Left lobe of liver (tissue), 2 donors: ENCODE results near the gene TSSK2. TPM values are rescaled to one million over a fixed set of nuclear protein-coding genes. Genes with fewer than 3 reads are reported as not detected.

Source experiments
- ATAC-seq: fragments of 200-7000 bp; cut with Tn5 transposase; one replicate; pipeline ENCODE4 v1.9.1; 2020; ENCODE audit warnings: mild to moderate bottlenecking, moderate library complexity
- DNase-seq: peaks from one replicate; pipeline ENCODE4 v3.0.0-alpha.2; 2020; ENCODE audit warnings: low spot score
- total RNA-seq: library from RNA; stranded (reverse); gene quantifications from one replicate; pipeline ENCODE4 v1.2.1, GENCODE V29; 2021
- donor health status: DM: no; HTN: no; CAD: no; lungs with moderate emphysema.
- donor health status: DM: no; HTN: yes; CAD: no.

Gene TSSK2
- total RNA-seq, 1 donor from 2014 or later = not detected

- DNase-seq (no peak), ATAC-seq (peak; percentile 38)
Observed at GRCh38 chr22:19105867-19106802, 25.0 kb upstream of the TSSK2 start.

DNA sequence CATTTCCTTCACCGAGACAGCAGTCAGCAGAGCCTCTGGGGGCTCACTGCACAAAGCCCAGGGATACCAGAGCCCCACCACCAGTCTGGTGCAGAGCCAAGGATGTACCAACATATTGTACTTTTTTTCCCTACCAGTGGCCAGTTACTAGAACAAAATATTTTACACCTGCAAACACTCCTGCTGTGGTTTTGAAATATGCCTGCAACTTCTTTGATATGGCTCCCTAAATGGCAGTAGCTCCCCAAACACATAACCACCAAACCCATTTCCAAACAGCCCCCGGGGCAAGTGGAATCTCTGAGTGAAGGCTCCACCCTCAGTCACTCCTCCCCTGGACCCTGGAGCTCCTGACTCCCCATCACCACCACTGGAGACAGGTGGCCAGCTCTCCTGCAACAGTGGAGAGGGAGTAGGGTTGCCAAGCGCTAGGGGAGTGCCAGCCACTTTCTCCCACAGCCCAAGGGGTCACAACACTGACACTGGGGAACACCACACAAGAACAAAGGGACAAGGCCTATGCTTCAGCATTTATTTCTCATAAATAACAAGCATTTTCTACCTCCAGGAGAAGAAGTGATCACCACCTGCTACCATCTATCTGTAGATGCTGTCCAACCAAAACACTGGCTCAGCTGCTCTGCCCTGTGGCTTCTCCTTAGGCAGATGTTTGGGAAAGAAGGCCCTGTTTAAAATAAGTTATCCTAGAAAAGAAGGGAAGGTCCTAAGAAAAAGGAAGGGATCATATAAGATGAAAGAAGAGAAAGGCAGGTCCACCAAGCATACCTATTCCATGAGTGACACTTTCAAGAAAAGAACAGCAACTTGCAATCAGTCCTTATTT lies 24.0 kb upstream of the TSSK2 start:
- ATAC-seq = no peak
- DNase-seq = no peak

DNA sequence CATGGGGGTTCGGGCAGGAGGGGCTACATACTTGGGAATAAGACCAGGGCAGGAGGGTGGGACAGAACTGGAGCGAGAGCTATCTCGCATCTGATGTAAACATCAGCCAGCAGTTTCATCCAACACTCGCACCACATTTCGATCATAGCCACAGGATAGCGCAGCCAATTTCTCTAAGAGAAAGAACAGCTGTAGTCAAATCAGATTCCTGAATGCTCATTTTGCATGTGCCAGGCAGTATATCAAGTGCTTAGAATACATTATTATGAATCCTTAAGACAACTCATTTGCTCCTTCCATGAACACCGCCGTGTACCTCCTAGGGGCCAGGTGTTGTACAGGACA lies 23.4 kb upstream of the TSSK2 start:
- DNase-seq (no peak), ATAC-seq (no peak)

GRCh38 chr22:19108807-19109197 lies 22.3 kb upstream of the TSSK2 start:
- ATAC-seq (no peak), DNase-seq (no peak)

GRCh38 chr22:19109198-19110063 lies 21.7 kb upstream of the TSSK2 start:
- ATAC-seq (peak; percentile 89), DNase-seq (no peak)

DNA sequence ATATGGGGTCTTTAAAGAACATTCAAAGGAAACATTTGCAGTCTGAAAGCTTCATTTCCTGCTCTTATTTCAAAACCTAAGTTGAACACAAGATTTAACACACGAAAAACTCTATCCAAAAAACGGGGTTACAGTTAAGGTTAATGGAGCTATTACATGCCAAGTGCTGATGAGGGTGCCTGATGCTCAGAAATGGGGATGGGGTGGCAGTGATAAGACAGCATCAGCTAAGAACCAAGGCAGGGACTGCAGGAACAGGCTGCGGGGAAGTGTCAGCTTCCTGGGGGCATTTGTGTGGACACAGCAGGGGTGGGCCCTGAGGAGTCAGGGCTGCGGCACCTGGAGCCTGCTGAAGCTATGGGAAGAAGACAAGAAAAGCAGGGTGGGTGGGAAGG lies 21.0 kb upstream of the TSSK2 start:
- no peak for ATAC-seq
- DNase-seq = no peak

GRCh38 chr22:19110646-19111045 lies 20.5 kb upstream of the TSSK2 start:
- ATAC-seq = no peak
- DNase-seq = no peak

GRCh38 chr22:19111140-19111539 lies 20.0 kb upstream of the TSSK2 start:
- no peak for DNase-seq
- ATAC-seq = no peak

DNA sequence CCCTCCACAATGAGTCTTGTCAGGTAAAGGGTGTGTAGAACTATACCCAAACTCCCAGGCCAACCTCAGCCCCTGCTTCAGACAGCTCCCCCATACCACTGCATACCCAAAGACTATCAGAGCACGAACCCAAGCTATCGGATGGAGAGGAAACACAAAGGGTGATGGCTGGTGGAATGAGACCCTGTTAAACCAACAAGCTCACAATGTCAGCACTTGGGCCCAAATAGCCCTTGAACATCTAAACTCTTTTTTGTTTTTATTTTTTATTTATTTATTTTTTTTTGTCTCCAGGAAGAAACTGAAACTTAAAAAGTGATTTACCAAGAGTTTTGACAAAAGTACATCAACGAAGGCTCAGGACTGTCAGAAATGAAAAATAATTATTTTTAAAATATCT lies 19.5 kb upstream of the TSSK2 start:
- ATAC-seq (no peak), DNase-seq (no peak)

DNA sequence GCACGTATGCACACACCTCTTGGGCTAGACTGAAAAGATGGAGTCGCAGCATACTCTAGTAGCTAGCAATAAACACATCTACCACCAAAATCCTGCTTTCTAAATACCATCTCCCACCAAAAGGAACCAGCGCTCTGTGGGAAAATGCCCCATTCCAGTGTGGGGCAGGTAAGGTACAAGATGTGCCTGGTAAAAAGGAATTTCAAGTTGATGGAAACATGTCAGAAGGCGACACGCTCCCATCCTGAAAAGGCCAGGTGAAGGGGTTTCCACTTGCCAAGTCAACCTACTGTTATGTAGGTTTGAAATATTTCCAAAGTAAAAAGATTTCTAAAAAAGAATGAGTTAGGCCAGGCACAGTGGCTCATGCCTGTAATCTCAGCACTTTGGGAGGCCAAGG lies 17.7 kb upstream of the TSSK2 start:
- no peak for ATAC-seq
- DNase-seq = no peak

- peak; percentile 61 for DNase-seq
- ATAC-seq = peak; percentile 82
Observed at GRCh38 chr22:19114984-19115552, 16.0 kb upstream of the TSSK2 start.

- DNase-seq (no peak), ATAC-seq (peak; percentile 13)
Observed at GRCh38 chr22:19115628-19116027, 15.5 kb upstream of the TSSK2 start.

- ATAC-seq (no peak), DNase-seq (no peak)
Observed at GRCh38 chr22:19117111-19117512, 14.0 kb upstream of the TSSK2 start.

DNA sequence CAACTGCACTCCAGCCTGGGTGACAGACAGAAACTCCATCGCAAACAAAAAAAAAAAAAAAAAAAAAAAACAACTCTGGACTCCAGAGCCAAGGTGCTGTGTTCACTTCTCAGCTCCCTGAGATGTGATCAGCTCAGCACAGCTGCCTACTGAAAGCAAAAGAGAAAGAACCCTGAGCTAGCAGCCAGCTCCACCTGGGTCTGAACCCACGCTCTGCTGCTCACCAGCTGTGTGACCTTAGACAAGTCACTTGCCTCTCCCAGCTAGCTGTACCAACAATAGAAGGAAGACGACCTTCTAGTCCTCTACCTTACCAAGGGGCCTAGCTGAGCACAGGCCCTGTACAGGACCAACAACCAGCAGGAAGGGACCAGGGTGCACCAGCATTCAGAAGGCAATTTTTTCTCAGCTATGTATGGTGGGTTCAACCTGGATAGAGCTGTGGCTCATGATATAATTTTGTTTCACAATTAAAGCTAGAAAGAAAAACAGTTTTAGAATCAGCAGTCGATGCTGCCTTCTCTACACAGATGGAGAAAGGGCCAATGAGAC lies 12.7 kb upstream of the TSSK2 start:
- ATAC-seq (no peak), DNase-seq (no peak)

GRCh38 chr22:19119949-19120348 lies 11.2 kb upstream of the TSSK2 start:
- DNase-seq (no peak), ATAC-seq (no peak)

DNA sequence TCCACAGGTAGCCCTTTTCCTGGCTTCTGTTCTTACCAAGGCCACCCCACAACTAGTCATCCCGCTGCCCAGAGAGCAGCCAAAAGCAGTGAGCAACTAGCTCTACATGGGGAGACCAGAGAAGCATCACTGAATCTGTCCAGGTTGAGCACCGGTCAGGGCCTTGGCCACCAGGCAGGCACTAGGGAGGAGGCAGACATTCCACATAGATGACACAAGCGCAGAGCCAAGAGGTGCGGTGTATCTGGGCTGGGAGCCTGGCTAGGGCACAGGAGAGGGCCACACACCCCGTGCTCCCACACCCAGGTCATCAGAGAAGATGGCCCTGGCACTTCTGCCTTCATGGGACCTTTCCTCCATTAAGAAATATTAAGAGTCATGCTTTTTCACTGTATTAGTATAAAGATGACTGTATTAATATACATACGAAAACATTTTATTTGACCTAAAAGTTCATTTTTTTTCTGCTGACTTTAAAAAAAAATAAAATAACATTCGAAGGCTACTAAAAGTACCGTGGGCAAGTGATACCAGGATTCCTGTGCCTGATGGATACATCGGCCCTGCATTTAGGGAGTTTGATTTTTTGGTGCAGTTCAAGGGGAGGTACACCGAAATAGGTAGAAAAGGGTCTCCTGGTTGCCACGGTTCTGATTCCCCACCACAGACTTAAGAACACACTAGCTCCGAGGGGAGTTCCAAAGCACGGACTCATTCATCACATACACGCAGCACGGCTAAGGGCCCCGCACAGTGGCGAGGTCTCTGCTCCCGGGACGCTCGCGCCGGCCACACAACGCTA lies 10.1 kb upstream of the TSSK2 start:
- DNase-seq (peak; percentile 72), ATAC-seq (peak; percentile 57)

DNA sequence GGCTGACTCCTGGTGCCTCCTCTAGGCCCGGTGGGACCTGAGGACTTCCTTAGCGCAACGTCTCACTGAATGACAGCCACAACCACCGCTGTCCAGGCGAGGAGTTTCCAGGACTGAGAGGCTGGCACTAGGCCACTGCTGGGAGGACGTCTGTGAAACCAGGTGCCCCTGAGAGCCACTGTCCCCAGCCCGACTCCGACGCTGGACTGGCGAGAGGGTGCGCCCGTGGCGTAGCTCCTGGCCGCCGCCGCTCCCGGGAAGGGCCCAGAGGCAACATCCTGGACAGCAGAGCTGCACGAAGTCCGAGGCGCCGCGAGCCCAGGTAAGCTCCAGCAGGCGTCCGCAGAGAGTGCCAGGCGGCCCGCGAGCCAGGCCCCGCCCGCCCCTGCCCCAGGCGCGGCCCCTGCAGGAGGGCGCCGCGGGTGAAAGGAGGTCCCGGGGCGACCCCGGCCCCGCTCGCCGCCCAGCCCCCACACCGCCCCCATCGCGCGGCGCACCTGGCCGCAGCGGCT lies 9.4 kb upstream of the TSSK2 start:
- DNase-seq (peak; percentile 77), ATAC-seq (peak; percentile 64)

GRCh38 chr22:19122143-19122751 lies 8.9 kb upstream of the TSSK2 start, which contains the start of gene DGCR2:
Gene DGCR2, minus strand, starts transcription at chr22:19122412. Its CDS starts 206 bp downstream, at chr22:19122206.
- DNase-seq (peak; percentile 96), ATAC-seq (peak; percentile 90)
